ENCODE data around the gene DUS1L.

- TF ChIP-seq, protein P1, sequence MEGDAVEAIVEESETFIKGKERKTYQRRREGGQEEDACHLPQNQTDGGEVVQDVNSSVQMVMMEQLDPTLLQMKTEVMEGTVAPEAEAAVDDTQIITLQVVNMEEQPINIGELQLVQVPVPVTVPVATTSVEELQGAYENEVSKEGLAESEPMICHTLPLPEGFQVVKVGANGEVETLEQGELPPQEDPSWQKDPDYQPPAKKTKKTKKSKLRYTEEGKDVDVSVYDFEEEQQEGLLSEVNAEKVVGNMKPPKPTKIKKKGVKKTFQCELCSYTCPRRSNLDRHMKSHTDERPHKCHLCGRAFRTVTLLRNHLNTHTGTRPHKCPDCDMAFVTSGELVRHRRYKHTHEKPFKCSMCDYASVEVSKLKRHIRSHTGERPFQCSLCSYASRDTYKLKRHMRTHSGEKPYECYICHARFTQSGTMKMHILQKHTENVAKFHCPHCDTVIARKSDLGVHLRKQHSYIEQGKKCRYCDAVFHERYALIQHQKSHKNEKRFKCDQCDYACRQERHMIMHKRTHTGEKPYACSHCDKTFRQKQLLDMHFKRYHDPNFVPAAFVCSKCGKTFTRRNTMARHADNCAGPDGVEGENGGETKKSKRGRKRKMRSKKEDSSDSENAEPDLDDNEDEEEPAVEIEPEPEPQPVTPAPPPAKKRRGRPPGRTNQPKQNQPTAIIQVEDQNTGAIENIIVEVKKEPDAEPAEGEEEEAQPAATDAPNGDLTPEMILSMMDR (IDR thresholded peaks at IDR 0.05): no peak
- TF ChIP-seq EP300 (IDR thresholded peaks at IDR 0.05) (no peak), POLR2A (IDR thresholded peaks at IDR 0.05) (no peak)
Measured at GRCh38 chr17:82105882-82106687, 40.5 kb upstream of the DUS1L start.
